HG02763 (cell line): Measurements from ENCODE around the gene MMP10.
"Not testable (repeated sequence)": the region's sequence is repeated elsewhere in the genome, so short reads cannot be mapped to it uniquely, and the experiment has no call there.

Experiments used
- ATAC-seq: cut with Tn5 transposase; IDR thresholded peaks from one replicate; pipeline ENCODE4 v1.9.1; 2021; ENCODE audit warnings: mild to moderate bottlenecking, moderate library complexity; ENCODE audit not compliant: unreplicated experiment

Gene MMP10

DNA sequence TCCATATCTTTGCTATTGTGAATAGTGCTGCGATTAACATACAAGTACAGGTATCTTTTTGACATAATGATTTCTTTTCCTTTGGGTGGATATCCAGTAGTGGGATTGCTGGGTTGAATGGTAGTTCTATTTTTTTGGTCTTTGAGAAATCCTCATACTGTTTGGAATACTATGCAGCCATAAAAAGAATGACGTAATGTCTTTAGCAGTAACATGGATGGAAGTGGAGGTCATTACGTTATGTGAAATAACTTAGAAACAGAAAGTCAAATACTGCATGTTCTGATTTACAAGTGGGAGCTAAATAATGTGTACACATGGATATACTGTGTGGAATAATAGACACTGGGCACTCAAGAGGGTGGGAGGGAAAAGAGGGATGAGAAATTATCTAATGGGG, 4.0 kb upstream of the MMP10 start:
- no peak for ATAC-seq

GRCh38 chr11:102783720-102784119, 3.3 kb upstream of the MMP10 start:
- no peak for ATAC-seq

DNA sequence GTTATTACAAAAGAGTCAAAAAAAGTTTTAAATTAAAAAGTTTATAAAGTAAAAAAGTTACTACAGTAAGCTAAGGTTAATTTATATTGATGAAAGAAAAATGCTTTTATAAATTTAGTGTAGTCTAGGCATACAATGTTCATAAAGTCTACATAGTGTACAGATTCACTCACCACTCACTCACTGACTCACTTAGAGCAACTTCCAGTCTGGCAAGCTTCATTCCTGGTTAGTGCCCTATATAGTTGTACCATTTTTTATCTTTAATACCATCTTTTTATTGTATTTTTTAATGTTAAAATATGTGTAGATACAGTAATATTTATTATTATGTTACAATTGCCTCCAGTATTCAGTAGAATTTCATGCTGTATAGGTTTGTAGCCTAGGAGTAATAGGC, 2.6 kb upstream of the MMP10 start:
- ATAC-seq = no peak

GRCh38 chr11:102781676-102782075, 1.2 kb upstream of the MMP10 start:
- ATAC-seq = no peak

DNA sequence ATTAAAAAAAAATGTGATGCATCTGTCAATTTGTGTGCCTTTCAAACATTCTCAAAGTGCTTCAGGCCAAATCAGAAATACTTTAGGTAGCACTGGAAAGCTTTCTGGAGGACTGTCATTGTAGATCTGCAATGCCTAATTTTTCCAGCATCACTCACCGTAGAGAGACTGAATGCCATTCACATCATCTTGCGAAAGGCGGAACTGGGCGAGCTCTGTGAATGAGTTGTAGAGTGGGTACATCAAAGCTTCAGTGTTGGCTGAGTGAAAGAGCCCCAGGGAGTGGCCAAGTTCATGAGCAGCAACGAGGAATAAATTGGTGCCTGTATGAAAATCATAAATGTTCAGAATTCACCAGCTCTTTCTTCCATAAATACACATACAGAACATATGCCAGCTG, 4.0 kb downstream of the MMP10 start:
- no peak for ATAC-seq

DNA sequence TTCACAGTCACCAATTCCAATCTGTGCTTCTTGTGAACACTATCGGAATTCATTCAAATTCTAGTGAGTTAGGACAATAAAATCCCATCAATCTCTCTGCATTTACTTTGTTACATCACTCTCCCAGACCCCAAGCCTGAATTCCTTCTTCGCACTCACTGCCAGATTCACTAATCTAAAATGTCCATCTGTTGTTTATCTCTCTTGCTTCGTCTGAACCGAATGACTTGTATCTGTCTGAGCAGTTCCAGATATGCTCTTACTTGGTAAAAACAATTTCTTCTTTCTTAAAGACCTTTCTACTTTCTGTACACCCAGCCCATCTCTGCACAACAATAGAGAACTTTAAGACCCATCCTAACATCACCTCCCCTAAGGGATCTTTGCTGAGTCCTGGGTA, 7.0 kb downstream of the MMP10 start:
- ATAC-seq = no peak

GRCh38 chr11:102771351-102771750, 9.1 kb downstream of the MMP10 start:
- ATAC-seq = no peak

DNA sequence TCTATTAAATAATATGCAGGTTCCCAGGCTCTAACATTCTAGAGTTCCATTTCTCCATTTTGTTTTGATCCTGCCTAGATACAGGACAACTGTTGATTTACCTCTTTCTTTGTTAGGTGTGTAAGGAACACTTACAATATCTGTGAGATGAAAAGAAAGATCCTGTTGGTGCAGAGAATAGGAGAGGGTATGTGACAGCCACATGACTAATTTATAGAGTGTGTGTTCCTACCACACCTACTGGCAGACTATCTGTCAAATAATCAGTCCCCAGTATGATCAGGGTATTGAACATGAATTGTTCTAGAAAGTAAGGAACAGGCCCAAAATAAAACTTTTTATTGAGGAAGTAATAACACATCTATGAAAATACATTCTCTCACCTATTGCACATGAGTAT, 10.2 kb downstream of the MMP10 start:
- ATAC-seq = no peak

DNA sequence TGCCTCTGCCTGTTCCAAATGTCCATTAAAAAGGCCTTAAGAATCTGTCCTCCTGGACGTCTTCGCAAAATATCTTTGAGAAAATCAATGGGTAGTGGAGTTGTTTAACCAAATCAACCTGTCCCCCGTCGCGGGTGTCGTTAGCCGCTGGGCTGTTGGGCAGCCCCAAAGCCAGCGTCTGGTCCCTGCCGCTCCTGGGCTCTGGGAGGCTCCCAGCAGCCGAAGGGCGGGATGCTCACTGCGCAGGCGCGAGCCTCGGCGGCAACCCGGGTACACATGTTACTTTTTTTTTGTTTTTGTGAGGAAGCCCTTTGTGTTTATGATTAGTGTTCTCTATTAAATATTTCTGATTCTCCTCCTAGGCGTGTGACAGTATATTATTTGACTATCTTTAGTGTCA, 12.6 kb downstream of the MMP10 start:
- no peak for ATAC-seq

DNA sequence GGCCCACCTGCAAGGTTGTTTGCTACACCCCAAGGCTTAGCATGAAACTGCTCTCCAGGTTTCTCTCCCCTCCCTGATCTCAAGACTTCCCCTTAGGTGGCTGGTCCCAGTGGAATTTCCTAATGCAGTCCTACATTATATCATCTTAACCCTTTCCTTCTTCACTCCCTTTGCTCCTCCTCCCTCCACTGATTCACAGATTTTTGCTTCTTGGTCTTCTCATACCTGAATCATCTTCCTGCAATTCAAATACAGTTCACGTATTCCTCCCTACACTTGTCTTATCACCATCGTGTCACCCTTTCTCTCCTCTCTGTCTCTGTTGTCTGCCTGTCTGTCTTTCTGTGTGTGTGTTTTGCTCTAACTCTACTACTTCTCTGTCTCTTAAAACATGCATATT, 17.0 kb downstream of the MMP10 start:
- ATAC-seq = no peak

- ATAC-seq = no peak
These were observed 18.1 kb downstream of the MMP10 start for GRCh38 chr11:102762361-102762767.

GRCh38 chr11:102761646-102762238, 18.7 kb downstream of the MMP10 start:
- no peak for ATAC-seq

- no peak for ATAC-seq
These were observed 19.9 kb downstream of the MMP10 start for GRCh38 chr11:102760344-102761035.

- no peak for ATAC-seq
These were observed 22.4 kb downstream of the MMP10 start for GRCh38 chr11:102757823-102758549.

GRCh38 chr11:102753267-102753666, 27.2 kb downstream of the MMP10 start:
- no peak for ATAC-seq

GRCh38 chr11:102751673-102752072, 28.8 kb downstream of the MMP10 start:
- no peak for ATAC-seq

DNA sequence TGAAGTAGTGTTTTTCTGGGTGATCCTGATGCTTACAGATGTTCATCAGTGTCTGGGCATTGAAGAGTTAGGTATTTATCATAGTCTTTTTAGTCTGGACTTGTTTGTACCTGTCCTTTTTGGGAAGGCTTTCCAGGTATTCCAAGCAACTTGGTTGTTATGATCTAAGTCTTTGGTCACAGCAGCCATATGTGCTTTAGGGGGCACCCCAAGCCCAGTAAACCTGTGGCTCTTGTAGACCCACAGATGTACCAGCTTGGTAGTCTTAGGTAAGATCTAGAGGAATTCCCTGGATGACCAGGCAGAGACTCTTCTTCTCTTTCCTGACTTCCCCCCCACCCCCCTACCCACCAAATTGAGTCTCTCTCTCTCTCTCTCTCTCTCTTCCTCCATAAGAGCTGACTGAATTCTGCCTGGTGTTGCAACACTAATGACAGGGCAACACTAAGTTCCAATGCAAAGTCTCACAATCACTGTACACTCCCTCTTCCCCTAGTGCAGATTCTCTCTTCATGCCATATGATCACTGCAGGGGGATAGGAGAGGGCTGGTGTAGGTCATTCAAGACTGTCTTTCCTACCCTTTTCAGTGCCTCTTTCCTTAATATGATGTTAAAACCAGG, 31.2 kb downstream of the MMP10 start:
- ATAC-seq = no peak

- not testable (repeated sequence) for ATAC-seq
These were observed 33.5 kb downstream of the MMP10 start for GRCh38 chr11:102746746-102747578.

DNA sequence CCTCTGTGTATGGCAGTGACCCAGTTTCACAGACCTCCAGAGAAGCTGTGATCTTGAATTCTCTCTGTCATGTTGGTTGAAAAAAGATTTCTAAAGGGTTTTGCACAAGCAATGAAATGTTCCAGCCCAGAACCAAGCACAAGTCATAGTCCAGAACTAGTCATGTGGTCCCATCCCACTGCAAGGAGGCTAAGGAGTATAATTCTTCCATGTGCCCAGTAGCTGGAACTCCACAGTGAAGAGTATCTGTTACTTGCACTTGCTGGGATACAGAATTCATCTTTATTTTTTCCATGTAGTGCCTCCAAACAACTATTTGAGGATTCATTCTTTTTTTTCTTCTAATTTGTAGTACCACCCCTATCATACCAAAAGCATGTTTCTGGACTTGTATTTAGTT, 45.8 kb downstream of the MMP10 start:
- ATAC-seq = no peak

DNA sequence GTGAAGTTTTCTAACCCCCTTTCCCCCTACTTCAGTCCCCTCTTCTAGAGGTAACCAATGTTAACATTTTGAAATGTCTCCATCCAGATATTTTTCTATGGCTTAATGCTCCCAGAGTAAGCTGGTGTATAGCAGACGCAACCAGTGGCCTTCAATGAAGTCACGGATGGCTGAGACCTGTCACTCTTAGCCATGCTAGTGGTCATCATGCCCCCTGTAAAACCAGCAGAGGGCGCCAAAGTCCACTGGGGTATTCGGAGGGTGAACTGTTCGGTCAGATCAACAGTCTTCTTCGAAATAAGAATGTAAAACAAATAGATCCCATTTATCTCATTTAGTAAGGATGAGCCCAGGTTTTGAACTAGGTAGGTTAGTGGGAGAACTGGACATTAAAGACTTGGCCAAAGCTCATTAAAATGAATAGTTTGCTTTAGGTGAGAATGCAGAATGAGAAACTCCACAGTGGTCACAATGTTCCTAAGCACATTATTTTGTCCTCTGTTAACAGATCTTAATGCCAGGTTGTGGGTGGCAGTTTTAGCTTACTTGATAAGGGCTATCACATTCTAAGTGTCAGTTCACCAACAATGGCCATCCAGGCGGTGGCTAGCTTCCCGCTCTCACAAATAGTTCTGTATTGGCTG, 47.1 kb downstream of the MMP10 start:
- ATAC-seq = peak; percentile 82
